Measurements from ENCODE around the gene PARVB.

PARVB gene

DNA sequence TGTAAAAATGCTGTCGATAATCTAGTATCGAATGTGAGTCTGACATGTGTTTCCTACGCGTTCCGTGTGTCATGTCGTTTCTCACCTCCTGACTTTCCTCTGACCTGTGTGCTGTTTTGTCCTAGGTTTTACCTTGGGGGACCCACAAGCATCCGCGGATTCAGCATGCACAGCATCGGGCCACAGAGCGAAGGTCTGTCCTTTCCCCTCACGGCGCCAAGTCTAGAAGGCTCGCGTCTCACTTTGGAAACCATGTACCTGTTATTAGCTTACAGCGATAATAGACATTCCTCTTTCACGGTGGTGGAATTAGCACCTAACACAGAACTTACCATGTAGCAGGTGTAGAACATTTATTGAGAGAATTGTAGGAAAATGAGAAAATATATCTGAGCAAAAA, 40.3 kb upstream of the PARVB start:
- TF ChIP-seq POLR2A (IDR thresholded peaks at IDR 0.05; ENCODE audit: extremely low read depth, insufficient read length) (no peak), MYC (IDR thresholded peaks at IDR 0.05; ENCODE audit: low read depth, low read length) (no peak)
- TF ChIP-seq, protein P1, sequence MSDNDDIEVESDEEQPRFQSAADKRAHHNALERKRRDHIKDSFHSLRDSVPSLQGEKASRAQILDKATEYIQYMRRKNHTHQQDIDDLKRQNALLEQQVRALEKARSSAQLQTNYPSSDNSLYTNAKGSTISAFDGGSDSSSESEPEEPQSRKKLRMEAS (IDR thresholded peaks at IDR 0.05; ENCODE audit: low read depth, low read length): no peak
- TF ChIP-seq, protein P2, sequence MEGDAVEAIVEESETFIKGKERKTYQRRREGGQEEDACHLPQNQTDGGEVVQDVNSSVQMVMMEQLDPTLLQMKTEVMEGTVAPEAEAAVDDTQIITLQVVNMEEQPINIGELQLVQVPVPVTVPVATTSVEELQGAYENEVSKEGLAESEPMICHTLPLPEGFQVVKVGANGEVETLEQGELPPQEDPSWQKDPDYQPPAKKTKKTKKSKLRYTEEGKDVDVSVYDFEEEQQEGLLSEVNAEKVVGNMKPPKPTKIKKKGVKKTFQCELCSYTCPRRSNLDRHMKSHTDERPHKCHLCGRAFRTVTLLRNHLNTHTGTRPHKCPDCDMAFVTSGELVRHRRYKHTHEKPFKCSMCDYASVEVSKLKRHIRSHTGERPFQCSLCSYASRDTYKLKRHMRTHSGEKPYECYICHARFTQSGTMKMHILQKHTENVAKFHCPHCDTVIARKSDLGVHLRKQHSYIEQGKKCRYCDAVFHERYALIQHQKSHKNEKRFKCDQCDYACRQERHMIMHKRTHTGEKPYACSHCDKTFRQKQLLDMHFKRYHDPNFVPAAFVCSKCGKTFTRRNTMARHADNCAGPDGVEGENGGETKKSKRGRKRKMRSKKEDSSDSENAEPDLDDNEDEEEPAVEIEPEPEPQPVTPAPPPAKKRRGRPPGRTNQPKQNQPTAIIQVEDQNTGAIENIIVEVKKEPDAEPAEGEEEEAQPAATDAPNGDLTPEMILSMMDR (IDR thresholded peaks at IDR 0.05; ENCODE audit: low read depth, low read length): no peak
- H3K4me3 ChIP-seq (ENCODE audit: low read depth, low read length): no peak overlapping the region
- DNase-seq (ENCODE audit: low read depth): no peak

GRCh38 chr22:43985532-43985931, 38.6 kb upstream of the PARVB start:
- TF ChIP-seq POLR2A (IDR thresholded peaks at IDR 0.05; ENCODE audit: extremely low read depth, insufficient read length): no peak
- TF ChIP-seq, protein P1 (IDR thresholded peaks at IDR 0.05; ENCODE audit: low read depth, low read length): no peak
- TF ChIP-seq, protein P2 (IDR thresholded peaks at IDR 0.05; ENCODE audit: low read depth, low read length): no peak
- no peak for TF ChIP-seq MYC (IDR thresholded peaks at IDR 0.05; ENCODE audit: low read depth, low read length)
- DNase-seq (ENCODE audit: low read depth): no peak
- no peak overlapping the region for H3K4me3 ChIP-seq (ENCODE audit: low read depth, low read length)

GRCh38 chr22:43988116-43988820, 35.8 kb upstream of the PARVB start:
- no peak for DNase-seq (ENCODE audit: low read depth)
- H3K4me3 ChIP-seq (ENCODE audit: low read depth, low read length): no peak overlapping the region
- TF ChIP-seq, protein P1 (IDR thresholded peaks at IDR 0.05; ENCODE audit: low read depth, low read length): no peak
- TF ChIP-seq POLR2A (IDR thresholded peaks at IDR 0.05; ENCODE audit: extremely low read depth, insufficient read length): no peak
- no peak for TF ChIP-seq MYC (IDR thresholded peaks at IDR 0.05; ENCODE audit: low read depth, low read length)
- TF ChIP-seq, protein P2 (IDR thresholded peaks at IDR 0.05; ENCODE audit: low read depth, low read length): no peak

DNA sequence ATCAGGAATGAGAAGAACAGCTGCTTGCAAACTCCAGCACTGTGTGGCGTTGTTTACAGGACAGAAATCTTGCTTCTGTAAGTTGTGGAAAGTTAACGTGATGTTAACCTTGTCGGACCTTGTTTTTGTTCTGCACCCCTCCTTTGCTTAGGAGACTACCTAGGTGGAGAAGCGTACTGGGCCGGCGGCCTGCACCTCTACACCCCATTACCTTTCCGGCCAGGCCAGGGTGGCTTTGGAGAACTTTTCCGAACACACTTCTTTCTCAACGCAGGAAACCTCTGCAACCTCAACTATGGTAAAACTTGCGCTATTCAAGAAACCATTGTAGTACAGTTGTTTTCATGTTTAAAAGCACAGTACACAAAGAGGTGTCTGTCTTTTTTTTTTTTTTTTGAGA, 35.1 kb upstream of the PARVB start:
- TF ChIP-seq POLR2A (IDR thresholded peaks at IDR 0.05; ENCODE audit: extremely low read depth, insufficient read length) (no peak), MYC (IDR thresholded peaks at IDR 0.05; ENCODE audit: low read depth, low read length) (no peak)
- TF ChIP-seq, protein P2 (IDR thresholded peaks at IDR 0.05; ENCODE audit: low read depth, low read length): no peak
- TF ChIP-seq, protein P1 (IDR thresholded peaks at IDR 0.05; ENCODE audit: low read depth, low read length): no peak
- DNase-seq (ENCODE audit: low read depth): no peak
- no peak overlapping the region for H3K4me3 ChIP-seq (ENCODE audit: low read depth, low read length)

DNA sequence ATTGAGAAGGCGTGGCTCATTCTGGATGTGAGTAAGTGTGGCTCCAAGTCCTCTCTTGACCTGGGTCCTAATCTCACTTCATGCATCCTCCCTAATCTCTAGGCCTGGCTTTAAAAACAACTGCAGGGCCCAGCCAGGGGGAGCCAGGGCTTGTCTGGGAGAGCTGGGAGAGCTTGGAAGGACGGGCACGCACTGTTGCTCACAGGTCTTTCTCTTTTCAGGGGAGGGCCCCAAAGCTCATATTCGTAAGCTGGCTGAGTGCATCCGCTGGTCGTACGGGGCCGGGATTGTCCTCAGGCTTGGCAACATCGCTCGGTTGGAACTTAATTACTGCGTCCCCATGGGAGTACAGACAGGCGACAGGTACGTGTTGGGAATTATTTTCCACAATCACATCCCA, 34.1 kb upstream of the PARVB start:
- no peak for DNase-seq (ENCODE audit: low read depth)
- TF ChIP-seq, protein P1 (IDR thresholded peaks at IDR 0.05; ENCODE audit: low read depth, low read length): no peak
- TF ChIP-seq, protein P2 (IDR thresholded peaks at IDR 0.05; ENCODE audit: low read depth, low read length): no peak
- no peak for TF ChIP-seq POLR2A (IDR thresholded peaks at IDR 0.05; ENCODE audit: extremely low read depth, insufficient read length)
- no peak for TF ChIP-seq MYC (IDR thresholded peaks at IDR 0.05; ENCODE audit: low read depth, low read length)
- no peak overlapping the region for H3K4me3 ChIP-seq (ENCODE audit: low read depth, low read length)
